ENCODE results near the gene DHX30.
"Not testable (repeated sequence)": the region's sequence is repeated elsewhere in the genome, so short reads cannot be mapped to it uniquely, and the experiment has no call there.

The DHX30 gene

GRCh38 chr3:47813551-47814177 is 10.7 kb downstream of the DHX30 start:
- Histone ChIP-seq H3K79me2 (ENCODE audit: control insufficient read depth, insufficient read depth, low read length) (no peaks in the 10 kb centered on the region), H3K18ac (ENCODE audit: low read length) (no peak overlapping the region), H3K79me1 (ENCODE audit: low read length) (no peaks in the 10 kb centered on the region), H2BK15ac (replicated peaks; ENCODE audit: low read depth) (no peak overlapping the region), H3K56ac (ENCODE audit: low read length) (no peak overlapping the region), H3K27ac (ENCODE audit: low read depth, low read length) (no peak overlapping the region), H3K9ac (ENCODE audit: low read length) (no peak overlapping the region), H2BK5ac (ENCODE audit: low read length) (no peak overlapping the region), H2BK120ac (ENCODE audit: low read depth, low read length) (no peak overlapping the region), H3K27me3 (ENCODE audit: insufficient read depth, low read length, poor library complexity) (no peaks in the 10 kb centered on the region), H4K8ac (ENCODE audit: low read depth, low read length) (no peak overlapping the region), H3K36me3 (ENCODE audit: control insufficient read depth, insufficient read depth, low read length) (no peaks in the 10 kb centered on the region), H3K4me3 (ENCODE audit: low read length) (no peak overlapping the region), H3K4me2 (ENCODE audit: low read length) (no peak overlapping the region), H2AK5ac (ENCODE audit: low read length) (no peak overlapping the region), H4K5ac (ENCODE audit: low read length) (no peak overlapping the region), H3K4ac (ENCODE audit: low read depth, low read length) (no peak overlapping the region), H3K23ac (ENCODE audit: low read length) (no peak overlapping the region), H3K4me1 (ENCODE audit: control insufficient read depth, low read depth, low read length) (no peaks in the 10 kb centered on the region)
- DNase-seq, result no peak
- WGBS (ENCODE audit: extremely low coverage, insufficient coverage, low lambda C conversion rate), result no CpG with 5 or more reads among the region's 8 CpGs

- no peak overlapping the region for H3K4ac ChIP-seq (ENCODE audit: low read depth, low read length)
- H3K36me3 ChIP-seq (ENCODE audit: control insufficient read depth, insufficient read depth, low read length), result no peaks in the 10 kb centered on the region
- no CpG with 5 or more reads among the region's 7 CpGs for WGBS (ENCODE audit: extremely low coverage, insufficient coverage, low lambda C conversion rate)
- H3K79me2 ChIP-seq (ENCODE audit: control insufficient read depth, insufficient read depth, low read length), result no peaks in the 10 kb centered on the region
- H2BK5ac ChIP-seq (ENCODE audit: low read length), result no peak overlapping the region
- H3K4me2 ChIP-seq (ENCODE audit: low read length), result no peak overlapping the region
- H3K27ac ChIP-seq (ENCODE audit: low read depth, low read length), result no peak overlapping the region
- H3K4me3 ChIP-seq (ENCODE audit: low read length), result no peak overlapping the region
- DNase-seq, result no peak
- no peak overlapping the region for H4K5ac ChIP-seq (ENCODE audit: low read length)
- no peaks in the 10 kb centered on the region for H3K79me1 ChIP-seq (ENCODE audit: low read length)
- no peak overlapping the region for H3K9ac ChIP-seq (ENCODE audit: low read length)
- H3K56ac ChIP-seq (ENCODE audit: low read length), result no peak overlapping the region
- no peak overlapping the region for H3K23ac ChIP-seq (ENCODE audit: low read length)
- no peak overlapping the region for H2BK120ac ChIP-seq (ENCODE audit: low read depth, low read length)
- H4K8ac ChIP-seq (ENCODE audit: low read depth, low read length), result no peak overlapping the region
- H3K18ac ChIP-seq (ENCODE audit: low read length), result no peak overlapping the region
- H3K27me3 ChIP-seq (ENCODE audit: insufficient read depth, low read length, poor library complexity), result no peaks in the 10 kb centered on the region
- H3K4me1 ChIP-seq (ENCODE audit: control insufficient read depth, low read depth, low read length), result no peaks in the 10 kb centered on the region
- no peak overlapping the region for H2AK5ac ChIP-seq (ENCODE audit: low read length)
- H2BK15ac ChIP-seq (replicated peaks; ENCODE audit: low read depth), result no peak overlapping the region
These were observed 14.7 kb downstream of the DHX30 start for GRCh38 chr3:47817609-47818008.

GRCh38 chr3:47824541-47825473 is 21.9 kb downstream of the DHX30 start:
- peak; percentile 94 for DNase-seq
- H3K18ac ChIP-seq (ENCODE audit: low read length), result peak overlapping the region; percentile 85
- peaks cover 10% of the 10 kb centered on the region for H3K36me3 ChIP-seq (ENCODE audit: control insufficient read depth, insufficient read depth, low read length)
- H3K79me1 ChIP-seq (ENCODE audit: low read length), result peaks cover 13% of the 10 kb centered on the region
- H3K27ac ChIP-seq (ENCODE audit: low read depth, low read length), result peak overlapping the region; percentile 49
- peaks cover 5% of the 10 kb centered on the region for H3K4me1 ChIP-seq (ENCODE audit: control insufficient read depth, low read depth, low read length)
- no peak overlapping the region for H3K23ac ChIP-seq (ENCODE audit: low read length)
- peak overlapping the region; percentile 95 for H3K9ac ChIP-seq (ENCODE audit: low read length)
- WGBS (ENCODE audit: extremely low coverage, insufficient coverage, low lambda C conversion rate), result no CpG with 5 or more reads among the region's 77 CpGs
- H3K27me3 ChIP-seq (ENCODE audit: insufficient read depth, low read length, poor library complexity), result no peaks in the 10 kb centered on the region
- peaks cover 21% of the 10 kb centered on the region for H3K79me2 ChIP-seq (ENCODE audit: control insufficient read depth, insufficient read depth, low read length)
- no peak overlapping the region for H2BK5ac ChIP-seq (ENCODE audit: low read length)
- H2BK15ac ChIP-seq (replicated peaks; ENCODE audit: low read depth), result no peak overlapping the region
- H3K4me2 ChIP-seq (ENCODE audit: low read length), result peak overlapping the region; percentile 93
- H3K4ac ChIP-seq (ENCODE audit: low read depth, low read length), result peak overlapping the region; percentile 26
- peak overlapping the region; percentile 99 for H3K4me3 ChIP-seq (ENCODE audit: low read length)
- no peak overlapping the region for H4K5ac ChIP-seq (ENCODE audit: low read length)
- no peak overlapping the region for H2BK120ac ChIP-seq (ENCODE audit: low read depth, low read length)
- H4K8ac ChIP-seq (ENCODE audit: low read depth, low read length), result no peak overlapping the region
- H2AK5ac ChIP-seq (ENCODE audit: low read length), result no peak overlapping the region
- H3K56ac ChIP-seq (ENCODE audit: low read length), result peak overlapping the region; percentile 96

GRCh38 chr3:47825590-47825989 is 22.7 kb downstream of the DHX30 start:
- Histone ChIP-seq H2BK120ac (ENCODE audit: low read depth, low read length) (no peak overlapping the region), H3K79me1 (ENCODE audit: low read length) (peaks cover 13% of the 10 kb centered on the region), H3K79me2 (ENCODE audit: control insufficient read depth, insufficient read depth, low read length) (peaks cover 21% of the 10 kb centered on the region), H3K4me2 (ENCODE audit: low read length) (peak overlapping the region; percentile 93), H3K9ac (ENCODE audit: low read length) (peak overlapping the region; percentile 95), H3K27me3 (ENCODE audit: insufficient read depth, low read length, poor library complexity) (no peaks in the 10 kb centered on the region), H2BK5ac (ENCODE audit: low read length) (no peak overlapping the region), H3K4me3 (ENCODE audit: low read length) (peak overlapping the region; percentile 99), H4K5ac (ENCODE audit: low read length) (no peak overlapping the region), H3K27ac (ENCODE audit: low read depth, low read length) (no peak overlapping the region), H2AK5ac (ENCODE audit: low read length) (no peak overlapping the region), H3K56ac (ENCODE audit: low read length) (peak overlapping the region; percentile 96), H3K4me1 (ENCODE audit: control insufficient read depth, low read depth, low read length) (peaks cover 5% of the 10 kb centered on the region), H3K4ac (ENCODE audit: low read depth, low read length) (peak overlapping the region; percentile 26), H3K36me3 (ENCODE audit: control insufficient read depth, insufficient read depth, low read length) (peaks cover 10% of the 10 kb centered on the region), H3K23ac (ENCODE audit: low read length) (no peak overlapping the region), H3K18ac (ENCODE audit: low read length) (no peak overlapping the region), H2BK15ac (replicated peaks; ENCODE audit: low read depth) (no peak overlapping the region), H4K8ac (ENCODE audit: low read depth, low read length) (no peak overlapping the region)
- no CpG with 5 or more reads among the region's 7 CpGs for WGBS (ENCODE audit: extremely low coverage, insufficient coverage, low lambda C conversion rate)
- DNase-seq, result no peak

GRCh38 chr3:47829482-47829881 is 26.5 kb downstream of the DHX30 start:
- H3K18ac ChIP-seq (ENCODE audit: low read length); H2BK120ac ChIP-seq (ENCODE audit: low read depth, low read length); H2BK5ac ChIP-seq (ENCODE audit: low read length); H3K27ac ChIP-seq (ENCODE audit: low read depth, low read length); H2BK15ac ChIP-seq (replicated peaks; ENCODE audit: low read depth); H3K4ac ChIP-seq (ENCODE audit: low read depth, low read length); H3K4me3 ChIP-seq (ENCODE audit: low read length); H3K56ac ChIP-seq (ENCODE audit: low read length); H3K9ac ChIP-seq (ENCODE audit: low read length); DNase-seq; H3K4me2 ChIP-seq (ENCODE audit: low read length); H2AK5ac ChIP-seq (ENCODE audit: low read length); H3K27me3 ChIP-seq (ENCODE audit: insufficient read depth, low read length, poor library complexity); H3K23ac ChIP-seq (ENCODE audit: low read length); H4K5ac ChIP-seq (ENCODE audit: low read length); H3K4me1 ChIP-seq (ENCODE audit: control insufficient read depth, low read depth, low read length); H4K8ac ChIP-seq (ENCODE audit: low read depth, low read length): not testable (repeated sequence)
- no CpG with 5 or more reads among the region's 9 CpGs for WGBS (ENCODE audit: extremely low coverage, insufficient coverage, low lambda C conversion rate)
- Histone ChIP-seq H3K36me3 (ENCODE audit: control insufficient read depth, insufficient read depth, low read length) (peaks cover 19% of the 10 kb centered on the region), H3K79me2 (ENCODE audit: control insufficient read depth, insufficient read depth, low read length) (peaks cover 21% of the 10 kb centered on the region), H3K79me1 (ENCODE audit: low read length) (peaks cover 13% of the 10 kb centered on the region)
